Prostate gland (tissue), 2 donors: ENCODE results near the gene AFAP1. TPM values are rescaled to one million over a fixed set of nuclear protein-coding genes. Genes with fewer than 3 reads are reported as not detected.

Experiments used
- DNase-seq: peaks from one replicate; pipeline ENCODE4 v3.0.0-alpha.2; 2019; ENCODE audit warnings: low spot score
- H3K27ac ChIP-seq, 2 donors: fragments of 200-600 bp; sonication (generic); 2 replicates each; pipeline ENCODE4 v1.5.1; 2017 to 2019
- H3K27me3 ChIP-seq: fragments of 200-600 bp; sonication (generic); replicated peaks from 2 replicates; pipeline ENCODE4 v1.5.1; 2019; ENCODE audit not compliant: insufficient read depth
- H3K36me3 ChIP-seq, 2 donors: fragments of 200-600 bp; sonication (generic); 1 replicate in 1 of 2; 2 replicates in 1 of 2; pipeline versions ENCODE4 v1.5.1 to v1.8.1; 2017 to 2019
- H3K4me1 ChIP-seq: fragments of 200-600 bp; sonication (generic); replicated peaks from 2 replicates; pipeline ENCODE4 v1.5.1; 2019
- H3K4me3 ChIP-seq, 2 donors: fragments of 200-600 bp; sonication (generic); 2 replicates each; pipeline ENCODE4 v1.5.1; 2017 to 2019
- H3K9me3 ChIP-seq: fragments of 200-600 bp; sonication (generic); 2 replicates; pipeline ENCODE4 v1.5.1; 2017
- CTCF ChIP-seq, 4 experiments: fragments of 200-600 bp in 2 of 4; fragments of 450-650 bp in 2 of 4; sonication (generic) in 2 of 4; IDR thresholded peaks; 1 replicate in 3 of 4; 2 replicates in 1 of 4; pipeline ENCODE4 v1.5.1; 2016 to 2019; ENCODE audit warnings: antibody characterized with exemption in 4 of 4, mild to moderate bottlenecking in 2 of 4, moderate library complexity in 2 of 4
- POLR2A ChIP-seq: fragments of 450-650 bp; IDR thresholded peaks from one replicate; pipeline ENCODE4 v1.6.1; 2016; ENCODE audit warnings: antibody characterized with exemption, mild to moderate bottlenecking
- POLR2AphosphoS5 ChIP-seq: sonication (generic); formaldehyde crosslinking; IDR thresholded peaks from one replicate; pipeline ENCODE4 v1.6.1; 2017; ENCODE audit warnings: antibody characterized with exemption
- WGBS: methylation state at CpG from one replicate; pipeline ENCODE4 v1.1.5; 2018; 5-methylcytosine and 5-hydroxymethylcytosine counted together
- intact Hi-C: fragments of 100-400 bp; cut with DNase I; formaldehyde crosslinking; loops from one replicate; pipeline ENCODE4 v1.14.2; 2022
- total RNA-seq, 2 donors: library from RNA; depleted of rRNA; stranded (reverse); fragments of >200 nt; gene quantifications; one replicate each; pipeline ENCODE4 v1.1.0, GENCODE V29; 2016

The AFAP1 gene
- total RNA-seq, 2 donors from 2014 or later: 17.5 to 19.8 TPM

GRCh38 chr4:7768736-7769135, 170.9 kb downstream of the AFAP1 start:
- Histone ChIP-seq H3K36me3 (peaks cover 0 to 7% of the 10 kb centered on the region in 2 donors), H3K4me1 (no peaks in the 10 kb centered on the region), H3K27me3 (no peaks in the 10 kb centered on the region), H3K27ac (no peak overlapping the region), H3K4me3 (no peak overlapping the region), H3K9me3 (no peaks in the 10 kb centered on the region)
- DNase-seq: no peak
- 97% methylated on average over 16 of the region's 16 CpGs for WGBS
- TF ChIP-seq POLR2AphosphoS5 (no peak), POLR2A (no peak), CTCF (IDR thresholded peaks at IDR 0.05) (no peak)
- intact Hi-C loops: no loop called here

- Histone ChIP-seq H3K27me3 (no peaks in the 10 kb centered on the region), H3K4me3 (no peak overlapping the region), H3K9me3 (no peaks in the 10 kb centered on the region), H3K4me1 (no peaks in the 10 kb centered on the region), H3K27ac (no peak overlapping the region), H3K36me3 (peaks cover 0 to 7% of the 10 kb centered on the region in 2 donors)
- DNase-seq: no peak
- no peak for TF ChIP-seq POLR2AphosphoS5
- no peak for TF ChIP-seq POLR2A
- TF ChIP-seq CTCF (IDR thresholded peaks at IDR 0.05): no peak
- 93% methylated on average over 13 of the region's 13 CpGs for WGBS
- intact Hi-C loops: no loop called here
Measured at GRCh38 chr4:7767966-7768365, 171.7 kb downstream of the AFAP1 start.

GRCh38 chr4:7767526-7767925, 172.1 kb downstream of the AFAP1 start:
- no peaks in the 10 kb centered on the region for H3K27me3 ChIP-seq
- DNase-seq: no peak
- intact Hi-C loops: no loop called here
- TF ChIP-seq POLR2AphosphoS5 (no peak), POLR2A (no peak), CTCF (IDR thresholded peaks at IDR 0.05) (no peak)
- H3K27ac ChIP-seq: no peak overlapping the region
- H3K4me1 ChIP-seq: no peaks in the 10 kb centered on the region
- H3K9me3 ChIP-seq: no peaks in the 10 kb centered on the region
- WGBS: 72% methylated on average over 9 of the region's 9 CpGs
- H3K4me3 ChIP-seq: no peak overlapping the region
- peaks cover 0 to 2% of the 10 kb centered on the region in 2 donors for H3K36me3 ChIP-seq

GRCh38 chr4:7766661-7767345, 172.9 kb downstream of the AFAP1 start:
- Histone ChIP-seq H3K27ac (no peak overlapping the region), H3K36me3 (no peaks in the 10 kb centered on the region), H3K27me3 (no peaks in the 10 kb centered on the region), H3K4me1 (no peaks in the 10 kb centered on the region), H3K9me3 (no peaks in the 10 kb centered on the region), H3K4me3 (no peak overlapping the region)
- intact Hi-C loops: no loop called here
- 83% methylated on average over 23 of the region's 23 CpGs for WGBS
- no peak for DNase-seq
- TF ChIP-seq POLR2A: no peak

- no peaks in the 10 kb centered on the region for H3K36me3 ChIP-seq
- H3K27me3 ChIP-seq: no peaks in the 10 kb centered on the region
- intact Hi-C loops: no loop called here
- 85% methylated on average over 11 of the region's 11 CpGs for WGBS
- H3K27ac ChIP-seq: no peak overlapping the region
- H3K4me1 ChIP-seq: no peaks in the 10 kb centered on the region
- no peak overlapping the region for H3K4me3 ChIP-seq
- TF ChIP-seq CTCF (IDR thresholded peaks at IDR 0.05): no peak
- TF ChIP-seq POLR2AphosphoS5: no peak
- no peak for TF ChIP-seq POLR2A
- DNase-seq: no peak
- no peaks in the 10 kb centered on the region for H3K9me3 ChIP-seq
Measured at GRCh38 chr4:7766086-7766485, 173.6 kb downstream of the AFAP1 start.
